Measurements from ENCODE around the gene KPTN. TPM values are rescaled to one million over a fixed set of nuclear protein-coding genes. Genes with fewer than 3 reads are reported as not detected.

Gene KPTN
- total and polyA plus RNA-seq, 2 of the 13 experiments (the other 11 are each of a cell fraction or from before 2014, with no cell fraction given) = 9.1 to 13.3 TPM

DNA sequence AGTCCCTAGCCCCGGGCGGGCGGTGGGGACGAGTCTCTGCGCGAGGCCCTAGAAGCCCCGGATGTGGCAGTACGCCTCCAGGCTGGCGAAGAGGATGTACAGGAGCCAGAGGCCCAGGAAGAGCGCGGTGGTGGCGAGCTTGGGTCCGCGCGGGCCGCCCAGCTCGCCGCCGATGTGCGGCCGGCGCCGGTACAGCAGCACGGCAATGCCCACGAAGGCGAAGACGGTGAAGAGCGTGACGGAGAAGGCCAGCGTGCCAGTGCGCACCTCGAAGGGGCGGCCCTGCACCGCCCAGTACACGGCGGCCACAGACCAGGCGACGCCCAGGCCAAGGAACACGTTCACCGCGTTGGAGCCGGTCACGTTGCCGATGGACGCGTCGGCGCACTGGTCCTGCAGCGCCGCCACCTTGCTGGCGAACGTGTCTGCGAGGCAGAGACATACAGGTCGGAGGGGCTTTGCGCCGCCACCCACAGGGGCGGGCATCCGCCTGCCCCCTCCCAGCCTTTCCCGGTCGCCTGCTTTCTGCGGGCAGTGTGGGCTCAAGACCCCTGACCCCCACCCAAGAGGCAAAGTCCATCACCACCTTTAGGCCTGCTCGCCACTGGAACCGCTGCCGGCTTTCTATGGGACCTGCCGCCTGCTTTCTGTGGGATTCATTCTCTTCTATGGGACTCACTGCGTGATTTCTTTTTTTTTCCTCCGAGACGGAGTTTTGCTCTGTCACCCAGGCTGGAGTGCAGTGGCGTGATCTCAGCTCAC, 53.8 kb downstream of the KPTN start (continued):
- TF ChIP-seq, protein P1, sequence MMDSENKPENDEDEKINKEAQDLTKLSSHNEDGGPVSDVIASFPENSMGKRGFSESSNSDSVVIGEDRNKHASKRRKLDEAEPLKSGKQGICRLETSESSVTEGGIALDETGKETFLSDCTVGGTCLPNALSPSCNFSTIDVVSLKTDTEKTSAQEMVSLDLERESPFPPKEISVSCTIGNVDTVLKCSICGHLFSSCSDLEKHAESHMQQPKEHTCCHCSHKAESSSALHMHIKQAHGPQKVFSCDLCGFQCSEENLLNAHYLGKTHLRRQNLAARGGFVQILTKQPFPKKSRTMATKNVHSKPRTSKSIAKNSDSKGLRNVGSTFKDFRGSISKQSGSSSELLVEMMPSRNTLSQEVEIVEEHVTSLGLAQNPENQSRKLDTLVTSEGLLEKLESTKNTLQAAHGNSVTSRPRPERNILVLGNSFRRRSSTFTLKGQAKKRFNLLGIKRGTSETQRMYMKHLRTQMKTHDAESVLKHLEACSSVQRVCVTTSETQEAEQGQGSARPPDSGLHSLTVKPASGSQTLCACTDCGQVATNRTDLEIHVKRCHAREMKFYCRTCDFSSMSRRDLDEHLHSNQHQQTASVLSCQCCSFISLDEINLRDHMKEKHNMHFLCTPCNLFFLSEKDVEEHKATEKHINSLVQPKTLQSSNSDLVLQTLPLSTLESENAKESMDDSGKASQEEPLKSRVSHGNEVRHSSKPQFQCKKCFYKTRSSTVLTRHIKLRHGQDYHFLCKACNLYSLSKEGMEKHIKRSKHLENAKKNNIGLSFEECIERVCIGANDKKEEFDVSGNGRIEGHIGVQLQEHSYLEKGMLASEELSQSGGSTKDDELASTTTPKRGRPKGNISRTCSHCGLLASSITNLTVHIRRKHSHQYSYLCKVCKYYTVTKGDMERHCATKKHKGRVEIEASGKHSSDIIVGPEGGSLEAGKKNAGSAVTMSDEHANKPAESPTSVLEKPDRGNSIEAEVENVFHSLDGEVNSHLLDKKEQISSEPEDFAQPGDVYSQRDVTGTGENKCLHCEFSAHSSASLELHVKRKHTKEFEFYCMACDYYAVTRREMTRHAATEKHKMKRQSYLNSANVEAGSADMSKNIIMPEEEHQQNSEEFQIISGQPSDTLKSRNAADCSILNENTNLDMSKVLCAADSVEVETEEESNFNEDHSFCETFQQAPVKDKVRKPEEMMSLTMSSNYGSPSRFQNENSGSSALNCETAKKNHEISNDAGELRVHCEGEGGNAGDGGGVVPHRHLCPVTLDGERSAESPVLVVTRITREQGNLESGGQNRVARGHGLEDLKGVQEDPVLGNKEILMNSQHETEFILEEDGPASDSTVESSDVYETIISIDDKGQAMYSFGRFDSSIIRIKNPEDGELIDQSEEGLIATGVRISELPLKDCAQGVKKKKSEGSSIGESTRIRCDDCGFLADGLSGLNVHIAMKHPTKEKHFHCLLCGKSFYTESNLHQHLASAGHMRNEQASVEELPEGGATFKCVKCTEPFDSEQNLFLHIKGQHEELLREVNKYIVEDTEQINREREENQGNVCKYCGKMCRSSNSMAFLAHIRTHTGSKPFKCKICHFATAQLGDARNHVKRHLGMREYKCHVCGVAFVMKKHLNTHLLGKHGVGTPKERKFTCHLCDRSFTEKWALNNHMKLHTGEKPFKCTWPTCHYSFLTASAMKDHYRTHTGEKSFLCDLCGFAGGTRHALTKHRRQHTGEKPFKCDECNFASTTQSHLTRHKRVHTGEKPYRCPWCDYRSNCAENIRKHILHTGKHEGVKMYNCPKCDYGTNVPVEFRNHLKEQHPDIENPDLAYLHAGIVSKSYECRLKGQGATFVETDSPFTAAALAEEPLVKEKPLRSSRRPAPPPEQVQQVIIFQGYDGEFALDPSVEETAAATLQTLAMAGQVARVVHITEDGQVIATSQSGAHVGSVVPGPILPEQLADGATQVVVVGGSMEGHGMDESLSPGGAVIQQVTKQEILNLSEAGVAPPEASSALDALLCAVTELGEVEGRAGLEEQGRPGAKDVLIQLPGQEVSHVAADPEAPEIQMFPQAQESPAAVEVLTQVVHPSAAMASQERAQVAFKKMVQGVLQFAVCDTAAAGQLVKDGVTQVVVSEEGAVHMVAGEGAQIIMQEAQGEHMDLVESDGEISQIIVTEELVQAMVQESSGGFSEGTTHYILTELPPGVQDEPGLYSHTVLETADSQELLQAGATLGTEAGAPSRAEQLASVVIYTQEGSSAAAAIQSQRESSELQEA (CRISPR knock-in tag; IDR thresholded peaks at IDR 0.05; ENCODE audit: not compliant biosample characterization) = peak; percentile 84
- TF ChIP-seq RXRA (CRISPR knock-in tag; IDR thresholded peaks at IDR 0.05) = peak; percentile 72
- TF ChIP-seq BORCS8-MEF2B (CRISPR knock-in tag; IDR thresholded peaks at IDR 0.05) = peak; percentile 69; the same call in 1 of the 2 replicates
- no peak for TF ChIP-seq MIXL1 (CRISPR knock-in tag; IDR thresholded peaks at IDR 0.05)
- peak; percentile 87 for TF ChIP-seq ARNT2 (CRISPR knock-in tag; IDR thresholded peaks at IDR 0.05; ENCODE audit: low read depth)
- TF ChIP-seq SMC3 (IDR thresholded peaks at IDR 0.05; ENCODE audit: low read length) = no peak
- TF ChIP-seq ZNF605 (CRISPR knock-in tag; IDR thresholded peaks at IDR 0.05) = peak; percentile 72
- TF ChIP-seq, protein P2, sequence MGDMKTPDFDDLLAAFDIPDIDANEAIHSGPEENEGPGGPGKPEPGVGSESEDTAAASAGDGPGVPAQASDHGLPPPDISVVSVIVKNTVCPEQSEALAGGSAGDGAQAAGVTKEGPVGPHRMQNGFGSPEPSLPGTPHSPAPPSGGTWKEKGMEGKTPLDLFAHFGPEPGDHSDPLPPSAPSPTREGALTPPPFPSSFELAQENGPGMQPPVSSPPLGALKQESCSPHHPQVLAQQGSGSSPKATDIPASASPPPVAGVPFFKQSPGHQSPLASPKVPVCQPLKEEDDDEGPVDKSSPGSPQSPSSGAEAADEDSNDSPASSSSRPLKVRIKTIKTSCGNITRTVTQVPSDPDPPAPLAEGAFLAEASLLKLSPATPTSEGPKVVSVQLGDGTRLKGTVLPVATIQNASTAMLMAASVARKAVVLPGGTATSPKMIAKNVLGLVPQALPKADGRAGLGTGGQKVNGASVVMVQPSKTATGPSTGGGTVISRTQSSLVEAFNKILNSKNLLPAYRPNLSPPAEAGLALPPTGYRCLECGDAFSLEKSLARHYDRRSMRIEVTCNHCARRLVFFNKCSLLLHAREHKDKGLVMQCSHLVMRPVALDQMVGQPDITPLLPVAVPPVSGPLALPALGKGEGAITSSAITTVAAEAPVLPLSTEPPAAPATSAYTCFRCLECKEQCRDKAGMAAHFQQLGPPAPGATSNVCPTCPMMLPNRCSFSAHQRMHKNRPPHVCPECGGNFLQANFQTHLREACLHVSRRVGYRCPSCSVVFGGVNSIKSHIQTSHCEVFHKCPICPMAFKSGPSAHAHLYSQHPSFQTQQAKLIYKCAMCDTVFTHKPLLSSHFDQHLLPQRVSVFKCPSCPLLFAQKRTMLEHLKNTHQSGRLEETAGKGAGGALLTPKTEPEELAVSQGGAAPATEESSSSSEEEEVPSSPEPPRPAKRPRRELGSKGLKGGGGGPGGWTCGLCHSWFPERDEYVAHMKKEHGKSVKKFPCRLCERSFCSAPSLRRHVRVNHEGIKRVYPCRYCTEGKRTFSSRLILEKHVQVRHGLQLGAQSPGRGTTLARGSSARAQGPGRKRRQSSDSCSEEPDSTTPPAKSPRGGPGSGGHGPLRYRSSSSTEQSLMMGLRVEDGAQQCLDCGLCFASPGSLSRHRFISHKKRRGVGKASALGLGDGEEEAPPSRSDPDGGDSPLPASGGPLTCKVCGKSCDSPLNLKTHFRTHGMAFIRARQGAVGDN (CRISPR knock-in tag; IDR thresholded peaks at IDR 0.05) = peak; percentile 99
- TF ChIP-seq ZHX2 (IDR thresholded peaks at IDR 0.05; ENCODE audit: low read depth) = peak; percentile 73; the same call in 1 of the 2 replicates
- TF ChIP-seq ZHX2 (CRISPR knock-in tag; IDR thresholded peaks at IDR 0.05; ENCODE audit: borderline replicate concordance) = no peak
